Activated CD4-positive, alpha-beta memory T cell treated with anti-CD3 and anti-CD28 coated beads, Interleukin-2, amount 10 ng/mL, durations not matched to agents 7 days and 5 days (primary cell): ENCODE results near the gene STX17. TPM values are rescaled to one million over a fixed set of nuclear protein-coding genes. Genes with fewer than 3 reads are reported as not detected.

Experiments used
- CTCF ChIA-PET: fragments of 350-600 bp; sonication (Branson Sonifier 250); formaldehyde crosslinking; loops from one replicate; lab custom pipeline; 2021; ENCODE audit warnings: antibody characterized with exemption, inconsistent platforms; lab: Charles Lee
- POLR2A ChIA-PET: fragments of 350-600 bp; sonication (Branson Sonifier 250); formaldehyde crosslinking; loops from one replicate; lab custom pipeline; 2021; ENCODE audit warnings: antibody characterized with exemption; lab: Charles Lee
- DNase-seq: peaks from one replicate; pipeline ENCODE4 v3.0.0-alpha.2; 2020
- H3K27ac Mint-ChIP-seq: one replicate; pipeline ENCODE4 v1.8.0; 2021; ENCODE audit warnings: mild to moderate bottlenecking, mixed read lengths
- H3K27me3 Mint-ChIP-seq: one replicate; pipeline ENCODE4 v1.8.0; 2021; ENCODE audit warnings: mixed read lengths
- H3K36me3 Mint-ChIP-seq: one replicate; pipeline ENCODE4 v1.8.0; 2021; ENCODE audit warnings: low read depth, mixed read lengths
- H3K4me1 Mint-ChIP-seq: one replicate; pipeline ENCODE4 v1.8.0; 2021; ENCODE audit warnings: mixed read lengths
- H3K4me3 Mint-ChIP-seq: one replicate; pipeline ENCODE4 v1.8.0; 2021; ENCODE audit warnings: mild to moderate bottlenecking, mixed read lengths
- H3K9me3 Mint-ChIP-seq: one replicate; pipeline ENCODE4 v1.8.0; 2021; ENCODE audit warnings: mixed read lengths
- total RNA-seq, 2 experiments: library from RNA; stranded (reverse); gene quantifications; one replicate each; pipeline ENCODE4 v1.2.3, GENCODE V29; 2021

The STX17 gene
- total RNA-seq, 2 experiments from 2014 or later, result 35.8 to 37.3 TPM

DNA sequence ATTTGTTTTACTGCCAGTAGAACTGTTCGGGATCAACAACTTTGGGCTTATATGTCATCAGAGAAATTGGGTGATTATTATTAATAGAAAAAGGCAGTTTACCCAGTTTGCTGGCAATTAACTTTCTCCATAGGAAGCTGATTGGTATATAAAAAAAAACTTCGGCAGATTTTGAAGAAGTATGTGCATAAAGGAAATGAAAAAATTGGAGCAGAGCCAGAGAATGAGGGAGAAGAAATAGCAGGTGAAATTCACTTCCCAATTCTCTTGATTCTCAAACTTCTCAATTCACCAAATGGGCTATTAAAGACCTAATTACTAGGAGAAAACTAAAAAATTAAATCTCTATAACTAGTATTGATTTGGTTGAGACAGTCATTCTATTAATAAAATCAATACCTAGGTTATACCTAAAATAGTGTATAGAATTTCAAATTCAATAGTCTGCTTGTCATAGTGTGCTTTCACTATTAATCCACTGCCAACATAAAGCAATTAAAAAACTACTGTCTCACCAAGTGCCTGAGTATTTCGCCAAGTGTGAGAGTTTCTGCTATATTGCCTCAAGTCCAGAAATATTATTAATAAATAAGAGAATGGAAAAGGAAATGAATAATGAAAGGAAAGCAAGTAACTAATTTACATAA, 47.5 kb downstream of the STX17 start:
- no peaks in the 10 kb centered on the region for H3K9me3 Mint-ChIP-seq
- POLR2A ChIA-PET, result no interaction called here
- H3K36me3 Mint-ChIP-seq, result peaks cover 39% of the 10 kb centered on the region
- CTCF ChIA-PET, result no interaction called here
- no peak overlapping the region for H3K4me3 Mint-ChIP-seq
- no peak overlapping the region for H3K27ac Mint-ChIP-seq
- no peak for DNase-seq
- H3K4me1 Mint-ChIP-seq, result peaks cover 8% of the 10 kb centered on the region
- H3K27me3 Mint-ChIP-seq, result no peaks in the 10 kb centered on the region

DNA sequence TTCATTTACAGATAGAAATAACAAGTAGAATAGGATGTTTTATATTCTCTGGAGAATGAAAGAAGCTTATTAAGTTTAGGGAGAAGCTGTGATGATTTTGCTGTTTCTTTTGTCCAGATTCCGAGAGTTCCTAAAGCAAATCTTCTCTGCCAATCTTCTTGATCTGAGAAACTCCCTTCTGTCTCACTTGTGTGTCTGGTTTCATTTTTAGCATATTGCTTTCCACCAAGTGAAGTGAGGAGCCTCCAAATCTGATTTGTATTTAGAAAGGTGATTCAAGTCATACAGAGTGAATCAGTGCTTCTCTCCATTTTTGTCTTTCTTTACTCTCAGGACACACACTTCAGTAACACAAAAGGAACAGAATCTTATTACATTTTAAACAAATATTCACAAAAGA, 48.4 kb downstream of the STX17 start:
- POLR2A ChIA-PET, result no interaction called here
- DNase-seq, result no peak
- H3K9me3 Mint-ChIP-seq, result no peaks in the 10 kb centered on the region
- peaks cover 8% of the 10 kb centered on the region for H3K4me1 Mint-ChIP-seq
- CTCF ChIA-PET, result no interaction called here
- no peak overlapping the region for H3K4me3 Mint-ChIP-seq
- no peaks in the 10 kb centered on the region for H3K27me3 Mint-ChIP-seq
- H3K27ac Mint-ChIP-seq, result no peak overlapping the region
- H3K36me3 Mint-ChIP-seq, result peaks cover 40% of the 10 kb centered on the region

DNA sequence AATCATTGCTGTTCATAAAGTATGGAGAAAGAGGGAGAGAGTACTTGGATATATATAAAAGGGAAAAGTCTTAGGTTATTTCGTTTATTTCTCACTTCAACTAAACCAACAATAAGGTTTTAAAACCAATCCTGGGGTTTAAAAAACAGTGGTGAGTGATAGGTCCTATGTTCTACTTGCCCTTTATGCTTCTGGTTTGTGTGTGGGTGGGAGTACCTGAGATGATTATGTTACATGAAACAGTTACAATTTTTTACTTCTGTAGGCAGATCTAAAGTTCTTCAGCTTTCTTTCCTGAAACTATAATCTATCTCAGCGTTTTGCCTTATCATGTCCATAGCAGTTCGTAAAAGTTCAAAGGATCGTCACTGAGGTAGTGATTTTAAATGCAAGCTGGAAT, 49.2 kb downstream of the STX17 start:
- H3K4me1 Mint-ChIP-seq, result peaks cover 8% of the 10 kb centered on the region
- no peak overlapping the region for H3K27ac Mint-ChIP-seq
- peaks cover 39% of the 10 kb centered on the region for H3K36me3 Mint-ChIP-seq
- ChIA-PET POLR2A (no interaction called here), CTCF (no interaction called here)
- H3K9me3 Mint-ChIP-seq, result no peaks in the 10 kb centered on the region
- no peak overlapping the region for H3K4me3 Mint-ChIP-seq
- no peak for DNase-seq
- H3K27me3 Mint-ChIP-seq, result no peaks in the 10 kb centered on the region

DNA sequence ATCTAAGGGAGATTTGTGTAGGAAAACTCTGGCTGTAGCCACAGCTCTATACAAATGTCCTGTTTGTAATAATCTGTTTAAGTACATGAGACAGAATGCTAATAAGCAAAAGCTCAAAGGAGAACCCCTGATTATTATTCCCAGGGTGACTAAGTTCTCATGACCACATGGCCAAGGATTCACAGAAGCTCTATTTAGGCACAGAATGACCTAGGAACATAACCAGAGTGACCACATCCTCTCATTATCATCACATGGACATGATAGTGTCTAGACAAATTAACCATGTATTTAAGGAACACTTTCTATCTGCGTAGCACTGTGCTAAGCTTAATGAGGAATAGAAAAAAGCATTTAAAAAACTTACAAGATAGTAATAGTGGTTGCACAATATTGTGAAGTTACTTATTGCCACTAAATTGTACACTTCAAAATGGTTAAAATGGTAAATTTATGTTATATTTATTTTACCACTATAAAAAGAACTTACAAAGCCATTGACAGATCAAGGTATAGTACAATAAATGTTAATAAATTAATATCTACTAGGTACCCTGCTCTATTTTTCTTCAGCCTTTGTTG, 56.3 kb downstream of the STX17 start:
- Mint-ChIP-seq H3K27me3 (no peaks in the 10 kb centered on the region), H3K4me1 (no peaks in the 10 kb centered on the region), H3K4me3 (no peak overlapping the region), H3K36me3 (peaks cover 36% of the 10 kb centered on the region), H3K27ac (no peak overlapping the region), H3K9me3 (no peaks in the 10 kb centered on the region)
- DNase-seq, result no peak
- CTCF ChIA-PET, result no interaction called here
- POLR2A ChIA-PET, result no interaction called here

DNA sequence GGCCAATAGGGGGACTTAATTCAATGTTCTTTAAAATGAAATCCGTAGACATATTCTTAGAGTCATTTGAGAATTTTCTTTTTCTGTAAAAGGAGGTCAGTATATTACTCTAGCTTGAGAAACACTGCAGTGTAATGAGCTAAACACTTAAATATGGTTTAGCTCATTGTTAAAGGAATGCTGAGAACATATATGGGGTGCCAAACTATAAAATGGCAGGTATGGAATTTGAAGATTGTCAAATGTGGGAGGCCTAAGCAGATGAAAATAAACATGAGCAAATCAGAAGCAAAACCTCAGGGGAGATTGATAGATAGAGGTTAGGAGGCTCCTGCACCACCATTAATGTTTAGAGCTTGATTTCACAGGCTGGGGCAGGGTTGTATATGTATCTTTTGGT, 57.9 kb downstream of the STX17 start:
- H3K27ac Mint-ChIP-seq, result no peak overlapping the region
- H3K36me3 Mint-ChIP-seq, result peaks cover 40% of the 10 kb centered on the region
- ChIA-PET POLR2A (no interaction called here), CTCF (no interaction called here)
- DNase-seq, result no peak
- H3K9me3 Mint-ChIP-seq, result no peaks in the 10 kb centered on the region
- H3K4me3 Mint-ChIP-seq, result no peak overlapping the region
- H3K27me3 Mint-ChIP-seq, result no peaks in the 10 kb centered on the region
- H3K4me1 Mint-ChIP-seq, result no peaks in the 10 kb centered on the region

DNA sequence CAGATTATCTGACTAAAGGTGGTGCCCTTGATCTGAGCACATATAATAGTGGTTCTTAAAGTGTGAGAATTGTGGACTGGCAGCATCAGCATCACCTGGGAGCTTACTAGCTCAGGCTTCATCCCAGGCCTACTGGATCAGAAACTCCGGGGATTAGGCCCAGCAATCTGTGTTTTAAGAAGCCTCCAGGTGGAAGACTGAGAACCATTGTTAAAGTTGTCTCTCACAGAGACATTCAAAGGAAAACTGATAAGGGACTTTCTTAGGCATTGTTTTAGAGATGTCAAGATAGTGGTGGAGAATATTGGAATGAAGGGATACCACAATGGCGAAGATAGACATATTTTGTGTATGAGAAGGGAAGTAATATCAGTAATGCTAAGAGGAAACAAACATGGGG, 59.5 kb downstream of the STX17 start:
- Mint-ChIP-seq H3K36me3 (peaks cover 41% of the 10 kb centered on the region), H3K9me3 (no peaks in the 10 kb centered on the region), H3K4me3 (no peak overlapping the region), H3K27ac (no peak overlapping the region), H3K27me3 (no peaks in the 10 kb centered on the region), H3K4me1 (no peaks in the 10 kb centered on the region)
- ChIA-PET POLR2A (no interaction called here), CTCF (no interaction called here)
- DNase-seq, result no peak

DNA sequence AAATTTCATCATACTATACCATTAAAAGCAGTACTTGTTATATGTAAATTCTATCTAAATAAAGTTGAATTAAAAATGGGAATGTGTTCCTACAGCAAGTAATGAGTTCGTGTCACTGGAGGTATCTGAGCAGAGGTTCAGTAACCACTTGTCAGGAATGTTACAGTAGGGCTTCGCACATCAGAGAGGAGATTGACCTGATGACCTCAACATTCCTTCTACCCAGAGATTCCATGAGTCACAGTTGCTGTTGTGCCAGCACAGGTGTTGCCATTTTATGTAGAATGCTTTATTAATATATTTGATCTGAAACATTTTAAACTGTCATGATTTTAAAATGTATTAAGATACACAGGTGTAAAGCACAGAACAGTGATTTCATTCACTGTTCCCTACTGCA, 60.3 kb downstream of the STX17 start:
- Mint-ChIP-seq H3K4me1 (no peaks in the 10 kb centered on the region), H3K4me3 (no peak overlapping the region), H3K27ac (no peak overlapping the region), H3K27me3 (no peaks in the 10 kb centered on the region), H3K9me3 (no peaks in the 10 kb centered on the region), H3K36me3 (peaks cover 35% of the 10 kb centered on the region)
- ChIA-PET CTCF (no interaction called here), POLR2A (no interaction called here)
- no peak for DNase-seq

DNA sequence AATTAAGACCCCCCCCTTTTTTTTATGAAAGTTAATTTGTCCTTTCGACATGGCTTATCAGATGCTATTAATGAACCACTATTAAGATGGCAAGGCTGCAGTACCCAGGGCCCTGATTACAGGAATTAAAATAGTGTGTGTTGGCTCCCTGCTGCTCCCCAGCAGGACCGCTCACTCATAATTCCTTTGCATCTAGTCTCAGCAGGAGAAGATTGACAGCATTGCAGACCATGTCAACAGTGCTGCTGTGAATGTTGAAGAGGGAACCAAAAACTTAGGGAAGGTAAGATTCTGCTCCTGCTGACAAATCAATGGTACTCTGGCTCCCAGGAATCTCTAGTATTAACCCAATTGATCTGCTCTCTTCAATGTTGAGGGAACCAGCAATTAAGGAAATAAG, 61.0 kb downstream of the STX17 start:
- Mint-ChIP-seq H3K27ac (no peak overlapping the region), H3K4me3 (no peak overlapping the region), H3K4me1 (no peaks in the 10 kb centered on the region), H3K27me3 (no peaks in the 10 kb centered on the region), H3K9me3 (no peaks in the 10 kb centered on the region), H3K36me3 (peaks cover 31% of the 10 kb centered on the region)
- POLR2A ChIA-PET, result no interaction called here
- CTCF ChIA-PET, result no interaction called here
- DNase-seq, result no peak

DNA sequence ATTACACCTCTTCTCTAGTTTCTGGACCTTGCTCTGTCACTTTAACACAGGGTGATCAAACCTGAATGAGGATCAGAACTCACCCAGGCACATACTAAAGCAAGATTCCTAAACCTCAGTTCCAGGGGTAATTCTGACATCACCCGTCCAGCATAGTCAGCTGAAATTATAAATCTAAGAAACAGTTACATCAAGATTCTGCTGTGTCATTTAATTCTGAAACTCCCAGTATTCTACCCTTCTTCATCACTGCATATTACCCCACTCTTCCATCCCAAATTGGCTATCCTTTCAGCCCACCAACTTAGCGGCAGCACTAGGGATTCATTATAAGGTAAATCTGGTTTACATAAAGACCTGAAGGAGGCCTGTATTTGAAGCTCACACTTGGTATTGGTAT, 64.0 kb downstream of the STX17 start:
- H3K27ac Mint-ChIP-seq, result no peak overlapping the region
- peaks cover 39% of the 10 kb centered on the region for H3K36me3 Mint-ChIP-seq
- POLR2A ChIA-PET, result no interaction called here
- H3K4me3 Mint-ChIP-seq, result no peak overlapping the region
- no peaks in the 10 kb centered on the region for H3K4me1 Mint-ChIP-seq
- H3K9me3 Mint-ChIP-seq, result no peaks in the 10 kb centered on the region
- no peak for DNase-seq
- CTCF ChIA-PET, result interaction anchor here (0.5 kb wide), 1 partner anchor 239 kb away, joined by 4 read pairs; no protein-coding TSS in a partner anchor
- no peaks in the 10 kb centered on the region for H3K27me3 Mint-ChIP-seq

DNA sequence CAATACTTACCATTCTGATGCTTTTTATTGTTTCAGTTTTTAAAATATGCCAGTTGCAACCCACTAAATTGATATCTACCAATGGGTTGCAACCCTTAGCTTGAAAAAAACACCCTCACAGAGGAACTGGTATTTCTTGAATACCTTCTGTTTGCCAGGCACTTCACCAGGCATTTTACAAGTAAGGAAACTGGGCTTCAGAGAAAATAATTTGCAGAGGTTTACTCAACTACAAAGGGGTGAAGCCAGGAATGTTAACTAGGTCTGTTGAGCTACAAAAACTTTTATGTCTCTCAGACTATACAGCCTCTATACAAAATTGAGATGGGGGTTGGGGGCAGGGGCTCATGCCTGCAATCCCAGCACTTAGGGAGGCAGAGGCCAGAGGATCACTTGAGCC, 65.0 kb downstream of the STX17 start:
- Mint-ChIP-seq H3K4me3 (no peak overlapping the region), H3K9me3 (no peaks in the 10 kb centered on the region), H3K4me1 (no peaks in the 10 kb centered on the region), H3K27me3 (no peaks in the 10 kb centered on the region), H3K36me3 (peaks cover 36% of the 10 kb centered on the region), H3K27ac (no peak overlapping the region)
- ChIA-PET CTCF (no interaction called here), POLR2A (no interaction called here)
- no peak for DNase-seq

DNA sequence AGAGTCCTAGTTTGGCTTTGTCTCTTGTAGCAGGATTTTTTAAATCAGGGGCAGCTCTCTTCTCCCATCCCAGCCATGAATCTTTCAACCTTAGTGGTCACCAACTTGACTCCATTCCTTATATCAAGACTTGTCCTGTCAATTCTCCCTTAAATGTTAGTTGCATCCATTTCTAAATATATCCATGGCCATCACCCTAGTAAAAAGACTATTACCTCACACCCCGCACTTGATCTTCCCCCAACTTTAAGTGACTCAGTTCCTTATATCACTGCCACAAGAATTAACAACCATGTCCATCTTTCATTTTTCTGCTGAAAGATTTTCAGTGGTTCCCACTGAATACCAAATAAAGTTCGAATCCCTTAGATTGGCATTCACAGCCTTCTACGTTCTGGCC, 67.0 kb downstream of the STX17 start:
- no peak overlapping the region for H3K4me3 Mint-ChIP-seq
- POLR2A ChIA-PET, result no interaction called here
- no peaks in the 10 kb centered on the region for H3K4me1 Mint-ChIP-seq
- H3K9me3 Mint-ChIP-seq, result no peaks in the 10 kb centered on the region
- no peak overlapping the region for H3K27ac Mint-ChIP-seq
- CTCF ChIA-PET, result no interaction called here
- H3K36me3 Mint-ChIP-seq, result peaks cover 24% of the 10 kb centered on the region
- no peak for DNase-seq
- no peaks in the 10 kb centered on the region for H3K27me3 Mint-ChIP-seq

DNA sequence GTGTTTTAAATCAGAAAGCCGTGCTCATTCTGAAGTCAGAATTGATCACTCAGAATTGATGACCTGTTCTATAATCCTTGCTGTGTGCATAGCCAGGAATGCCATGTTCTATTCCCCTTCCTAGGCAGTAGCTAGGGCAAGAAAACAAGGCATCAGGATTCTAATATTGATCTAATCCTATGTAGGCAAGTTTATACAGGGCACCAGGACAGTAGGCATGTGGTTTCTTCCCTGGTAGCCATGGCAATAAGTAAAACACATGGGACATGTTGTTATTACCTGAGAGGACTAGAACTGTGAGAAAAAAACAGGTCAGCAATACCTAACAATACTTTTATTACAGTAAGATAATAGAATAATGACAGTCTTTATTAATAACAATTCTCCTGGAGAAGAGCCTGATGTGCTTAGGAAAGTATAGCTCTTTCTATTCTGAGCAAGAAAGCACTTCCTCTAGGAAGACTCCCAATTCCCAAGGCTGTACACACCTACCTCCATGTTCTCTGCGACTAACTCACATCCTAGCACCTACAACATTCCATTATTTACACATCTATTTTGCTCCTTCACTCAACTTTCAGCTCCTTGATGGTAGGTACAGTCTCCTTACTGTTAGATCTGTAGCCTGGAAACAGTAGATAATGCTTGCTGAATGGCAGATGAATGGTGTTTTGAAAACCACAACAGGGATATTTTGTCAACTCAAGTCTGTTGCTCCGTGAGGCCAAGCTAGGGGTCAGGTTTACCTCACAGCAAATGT, 70.8 kb downstream of the STX17 start:
- Mint-ChIP-seq H3K9me3 (no peaks in the 10 kb centered on the region), H3K27me3 (no peaks in the 10 kb centered on the region), H3K27ac (no peak overlapping the region), H3K4me1 (no peaks in the 10 kb centered on the region), H3K4me3 (no peak overlapping the region), H3K36me3 (peaks cover 13% of the 10 kb centered on the region)
- DNase-seq, result no peak
- ChIA-PET POLR2A (interaction anchor here (0.7 kb wide), 1 partner anchor 40 kb away, joined by 3 read pairs; no protein-coding TSS in a partner anchor), CTCF (interaction anchor here (0.6 kb wide), 2 partner anchors 112 to 515 kb away, joined by 3 read pairs; no protein-coding TSS in a partner anchor)

DNA sequence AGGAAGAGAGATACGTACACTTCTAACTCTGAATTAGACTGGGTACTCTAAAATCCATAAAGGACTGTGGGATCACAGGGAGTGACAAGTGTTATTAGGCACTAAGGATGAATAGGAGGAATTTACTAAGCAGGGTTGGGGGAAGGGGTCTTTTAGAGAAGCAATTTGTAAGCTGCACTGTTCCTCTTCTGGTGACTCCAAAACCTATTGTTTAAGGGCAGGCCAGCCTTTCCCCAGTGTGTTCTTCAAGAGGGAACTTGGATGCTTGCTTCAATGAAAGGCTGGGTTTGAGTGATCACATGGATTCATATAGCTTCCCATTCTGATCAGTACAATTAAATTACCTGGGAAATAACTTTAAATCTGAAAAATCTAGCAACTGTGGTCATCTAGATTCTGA, 71.8 kb downstream of the STX17 start:
- H3K4me1 Mint-ChIP-seq, result no peaks in the 10 kb centered on the region
- no peaks in the 10 kb centered on the region for H3K27me3 Mint-ChIP-seq
- no peak overlapping the region for H3K27ac Mint-ChIP-seq
- CTCF ChIA-PET, result interaction anchor here (1.1 to 1.5 kb wide), 2 partner anchors 38 to 794 kb away, joined by 3 read pairs; no protein-coding TSS in a partner anchor
- no peak for DNase-seq
- POLR2A ChIA-PET, result no interaction called here
- no peaks in the 10 kb centered on the region for H3K9me3 Mint-ChIP-seq
- H3K36me3 Mint-ChIP-seq, result peaks cover 13% of the 10 kb centered on the region
- H3K4me3 Mint-ChIP-seq, result no peak overlapping the region
